ENCODE results near the gene SLC6A7.

- TF ChIP-seq CTCF (conservative IDR thresholded peaks at IDR 0.05) (no peak), EZH2 (IDR thresholded peaks at IDR 0.05; ENCODE audit: low read depth) (no peak)
Measured at GRCh38 chr5:150255659-150256409, 66.0 kb downstream of the SLC6A7 start.

Data from PC-9 (cell line).